SW 1271 (cell line): Measurements from ENCODE around the gene NTF3.
A peak's percentile ranks its signal among the peaks of the same experiment; 100 is the strongest.

Experiments used
- DNase-seq, 2 experiments: peaks; one replicate each; lab custom pipeline; 2025; lab: John Stamatoyannopoulos, UW

NTF3 gene

GRCh38 chr12:5456906-5457305, 25.0 kb downstream of the NTF3 start:
- DNase-seq: peak; percentile 34 to 73

GRCh38 chr12:5458229-5459050, 26.5 kb downstream of the NTF3 start:
- DNase-seq: no peak

GRCh38 chr12:5459051-5459782, 27.3 kb downstream of the NTF3 start:
- no peak for DNase-seq

GRCh38 chr12:5460817-5461216, 28.9 kb downstream of the NTF3 start:
- DNase-seq: no peak

- no peak for DNase-seq
Observed at GRCh38 chr12:5461966-5462365, 30.1 kb downstream of the NTF3 start.

- no peak for DNase-seq
Observed at GRCh38 chr12:5464096-5464495, 32.2 kb downstream of the NTF3 start.

- DNase-seq: no peak
Observed at GRCh38 chr12:5465384-5465783, 33.5 kb downstream of the NTF3 start.

- DNase-seq: no peak
Observed at GRCh38 chr12:5466521-5466960, 34.6 kb downstream of the NTF3 start.

GRCh38 chr12:5467931-5468330, 36.0 kb downstream of the NTF3 start:
- DNase-seq: no peak

- no peak for DNase-seq
Observed at GRCh38 chr12:5470221-5470620, 38.3 kb downstream of the NTF3 start.

GRCh38 chr12:5470703-5471102, 38.8 kb downstream of the NTF3 start:
- no peak for DNase-seq

- DNase-seq: no peak
Observed at GRCh38 chr12:5473076-5473782, 41.3 kb downstream of the NTF3 start.

- no peak for DNase-seq
Observed at GRCh38 chr12:5473783-5474116, 41.8 kb downstream of the NTF3 start.

- no peak for DNase-seq
Observed at GRCh38 chr12:5476356-5476755, 44.4 kb downstream of the NTF3 start.

- DNase-seq: no peak
Observed at GRCh38 chr12:5478081-5478706, 46.3 kb downstream of the NTF3 start.

GRCh38 chr12:5479761-5480160, 47.9 kb downstream of the NTF3 start:
- DNase-seq: no peak

GRCh38 chr12:5480218-5480937, 48.5 kb downstream of the NTF3 start:
- DNase-seq: no peak

GRCh38 chr12:5480938-5481303, 49.0 kb downstream of the NTF3 start:
- no peak for DNase-seq

GRCh38 chr12:5481645-5482044, 49.7 kb downstream of the NTF3 start:
- no peak for DNase-seq

GRCh38 chr12:5484426-5484825, 52.5 kb downstream of the NTF3 start:
- no peak for DNase-seq

GRCh38 chr12:5485454-5485853, 53.5 kb downstream of the NTF3 start:
- DNase-seq: no peak

- DNase-seq: no peak
Observed at GRCh38 chr12:5487076-5487475, 55.2 kb downstream of the NTF3 start.
